PFSK-1 (cell line): ENCODE measurements around the gene RIT1. TPM values are rescaled to one million over a fixed set of nuclear protein-coding genes. Genes with fewer than 3 reads are reported as not detected.

Experiments used
- FOXP2 ChIP-seq: optimal IDR thresholded peaks from 2 replicates; pipeline ENCODE3; 2011; ENCODE audit warnings: borderline replicate concordance, control low read depth, inconsistent platforms; ENCODE audit not compliant: insufficient read depth; ENCODE audit errors: extremely low read length, extremely low read depth
- POLR2AphosphoS5 ChIP-seq: IDR thresholded peaks from 2 replicates; pipeline ENCODE4 v1.6.1; 2012; ENCODE audit warnings: low read depth, mild to moderate bottlenecking, control low read depth, low read length, moderate library complexity
- REST ChIP-seq, 2 experiments: IDR thresholded peaks; 2 replicates each; pipeline versions ENCODE4 v1.6.1 to v1.8.0; 2011 to 2012; ENCODE audit warnings: low read depth in 2 of 2, low read length in 2 of 2, control low read depth in 1 of 2, inconsistent platforms in 1 of 2, mild to moderate bottlenecking in 1 of 2, moderate library complexity in 1 of 2; ENCODE audit not compliant: insufficient read depth in 1 of 2
- SIN3A ChIP-seq: IDR thresholded peaks from 2 replicates; pipeline ENCODE4 v1.6.1; 2012; ENCODE audit warnings: mild to moderate bottlenecking, low read length, moderate library complexity, borderline replicate concordance; ENCODE audit not compliant: insufficient read depth
- TAF1 ChIP-seq: IDR thresholded peaks from 2 replicates; pipeline ENCODE4 v1.6.1; 2012; ENCODE audit warnings: low read length, control low read depth, borderline replicate concordance; ENCODE audit not compliant: insufficient read depth
- polyA plus RNA-seq: library from polyadenylated mRNA; unstranded; fragments of >200 nt; gene quantifications from one replicate; pipeline ENCODE4 v1.2.1, GENCODE V29; 2012; ENCODE audit warnings: low read depth, missing spikeins; ENCODE audit not compliant: insufficient read length

RIT1 gene
- 34.0 TPM for polyA plus RNA-seq

GRCh38 chr1:155911156-155912055 is at the start of gene RIT1:
RIT1 (minus strand) TSS chr1:155911349; CDS start chr1:155910761, 588 bp downstream.
- TF ChIP-seq TAF1 (0 out of 2 replicates have a peak, but pooled peaks have one; percentile 47), SIN3A (peak; percentile 90), REST (IDR thresholded peaks at IDR 0.05; ENCODE audit: insufficient read depth in 1 of 2, low read depth in 2 of 2, low read length in 2 of 2) (no peak), FOXP2 (peak; percentile 35), POLR2AphosphoS5 (peak; percentile 73)

- TF ChIP-seq POLR2AphosphoS5, result no peak
- no peak for TF ChIP-seq FOXP2
- TF ChIP-seq TAF1, result no peak
- no peak for TF ChIP-seq SIN3A
- no peak for TF ChIP-seq REST (IDR thresholded peaks at IDR 0.05; ENCODE audit: insufficient read depth in 1 of 2, low read depth in 2 of 2, low read length in 2 of 2)
Observed at GRCh38 chr1:155960081-155960745, 49.1 kb upstream of the RIT1 start.

GRCh38 chr1:155957411-155957915 is 46.3 kb upstream of the RIT1 start:
- no peak for TF ChIP-seq TAF1
- TF ChIP-seq FOXP2, result no peak
- no peak for TF ChIP-seq SIN3A
- no peak for TF ChIP-seq REST (IDR thresholded peaks at IDR 0.05; ENCODE audit: insufficient read depth in 1 of 2, low read depth in 2 of 2, low read length in 2 of 2)
- TF ChIP-seq POLR2AphosphoS5, result no peak

GRCh38 chr1:155954645-155955044 is 43.5 kb upstream of the RIT1 start:
- TF ChIP-seq REST (IDR thresholded peaks at IDR 0.05; ENCODE audit: insufficient read depth in 1 of 2, low read depth in 2 of 2, low read length in 2 of 2) (no peak), POLR2AphosphoS5 (no peak), TAF1 (no peak), FOXP2 (no peak), SIN3A (no peak)
